GM12872 (cell line): ENCODE results near the gene SV2C.

ENCODE experiments used
- CTCF ChIP-seq: IDR thresholded peaks from 3 replicates; pipeline ENCODE4 v1.5.1; 2011; ENCODE audit warnings: low read depth, mild to moderate bottlenecking, low read length, moderate library complexity; ENCODE audit not compliant: insufficient read depth

Gene SV2C

GRCh38 chr5:76341651-76342334, 258.6 kb downstream of the SV2C start:
- no peak for TF ChIP-seq CTCF

GRCh38 chr5:76342474-76342873, 259.3 kb downstream of the SV2C start:
- TF ChIP-seq CTCF: no peak

DNA sequence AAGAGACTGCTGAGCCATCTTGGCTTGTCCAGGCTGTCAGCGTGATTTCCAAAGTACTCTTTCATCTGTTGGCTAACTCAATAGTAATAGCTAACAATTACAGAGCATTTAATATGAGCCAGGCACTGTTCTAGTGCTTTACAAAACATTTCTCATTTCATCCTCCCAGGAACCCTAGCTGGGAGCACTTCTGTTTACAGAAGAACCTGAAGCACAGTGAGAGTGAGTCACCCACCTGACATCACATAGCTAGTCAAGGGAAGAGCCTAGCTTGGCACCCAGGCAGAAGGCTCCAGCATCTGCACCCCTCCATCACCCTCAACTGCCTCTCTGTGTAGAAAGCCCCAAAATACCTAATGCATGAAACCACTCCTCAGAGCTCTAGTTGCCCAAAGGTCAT, 262.4 kb downstream of the SV2C start:
- no peak for TF ChIP-seq CTCF

GRCh38 chr5:76351176-76351575, 268.0 kb downstream of the SV2C start:
- no peak for TF ChIP-seq CTCF

GRCh38 chr5:76351577-76351976, 268.4 kb downstream of the SV2C start:
- TF ChIP-seq CTCF: no peak

GRCh38 chr5:76356887-76357286, 273.7 kb downstream of the SV2C start:
- no peak for TF ChIP-seq CTCF

- TF ChIP-seq CTCF: no peak
These were observed 280.4 kb downstream of the SV2C start for GRCh38 chr5:76363352-76364225.
